Measurements from ENCODE around the gene BTF3L4. TPM values are rescaled to one million over a fixed set of nuclear protein-coding genes. Genes with fewer than 3 reads are reported as not detected.

Gene BTF3L4
- total RNA-seq, 1 donor from 2014 or later, result 51.9 TPM

GRCh38 chr1:52123622-52124021, 67.5 kb downstream of the BTF3L4 start:
- FAIRE-seq (no peak), DNase-seq (ENCODE audit: low read depth) (no peak)
- Histone ChIP-seq H3K27me3 (ENCODE audit: control insufficient read depth, insufficient read depth, low read length) (no peaks in the 10 kb centered on the region), H3K4me3 (ENCODE audit: low read depth, low read length) (no peak overlapping the region), H3K36me3 (ENCODE audit: control insufficient read depth, insufficient read depth, low read length) (no peaks in the 10 kb centered on the region)
- no peak for TF ChIP-seq CTCF (IDR thresholded peaks at IDR 0.05; ENCODE audit: insufficient read depth, low read length, severe bottlenecking)

- Histone ChIP-seq H3K27me3 (ENCODE audit: control insufficient read depth, insufficient read depth, low read length) (no peaks in the 10 kb centered on the region), H3K4me3 (ENCODE audit: low read depth, low read length) (no peak overlapping the region), H3K36me3 (ENCODE audit: control insufficient read depth, insufficient read depth, low read length) (no peaks in the 10 kb centered on the region)
- DNase-seq (ENCODE audit: low read depth), result peak; percentile 16
- FAIRE-seq, result no peak
- no peak for TF ChIP-seq CTCF (IDR thresholded peaks at IDR 0.05; ENCODE audit: insufficient read depth, low read length, severe bottlenecking)
Measured at GRCh38 chr1:52125736-52126359, 69.8 kb downstream of the BTF3L4 start.

GRCh38 chr1:52127181-52128180, 71.4 kb downstream of the BTF3L4 start:
- Histone ChIP-seq H3K4me3 (ENCODE audit: low read depth, low read length) (no peak overlapping the region), H3K27me3 (ENCODE audit: control insufficient read depth, insufficient read depth, low read length) (no peaks in the 10 kb centered on the region), H3K36me3 (ENCODE audit: control insufficient read depth, insufficient read depth, low read length) (no peaks in the 10 kb centered on the region)
- peak; percentile 60 for TF ChIP-seq CTCF (IDR thresholded peaks at IDR 0.05; ENCODE audit: insufficient read depth, low read length, severe bottlenecking)
- peak; percentile 60 for FAIRE-seq
- DNase-seq (ENCODE audit: low read depth), result peak; percentile 80

- no peak for TF ChIP-seq CTCF (IDR thresholded peaks at IDR 0.05; ENCODE audit: insufficient read depth, low read length, severe bottlenecking)
- FAIRE-seq, result peak; percentile 66
- H3K36me3 ChIP-seq (ENCODE audit: control insufficient read depth, insufficient read depth, low read length), result no peaks in the 10 kb centered on the region
- DNase-seq (ENCODE audit: low read depth), result peak; percentile 98
- H3K4me3 ChIP-seq (ENCODE audit: low read depth, low read length), result no peak overlapping the region
- no peaks in the 10 kb centered on the region for H3K27me3 ChIP-seq (ENCODE audit: control insufficient read depth, insufficient read depth, low read length)
Measured at GRCh38 chr1:52139817-52140540, 83.9 kb downstream of the BTF3L4 start.

Other genes with a start within 250 kb of the BTF3L4 start
- 67.4 and 71.7 TPM in 2 replicates for gene NRDC, start 177.6 kb upstream of the BTF3L4 start, total RNA-seq
- gene RAB3B, start 65.6 kb upstream of the BTF3L4 start, total RNA-seq, result 2.2 and 3.4 TPM in 2 replicates
- 5.6 and 10.0 TPM in 2 replicates for gene KTI12, start 22.5 kb upstream of the BTF3L4 start, total RNA-seq
- gene TXNDC12, start 1.1 kb upstream of the BTF3L4 start, total RNA-seq, result 35.5 and 54.8 TPM in 2 replicates
- gene ZFYVE9, start 85.8 kb downstream of the BTF3L4 start, total RNA-seq, result 44.2 and 44.8 TPM in 2 replicates

All from bronchial epithelial cell (primary cell).